ENCODE measurements around the gene C16orf78. TPM values are rescaled to one million over a fixed set of nuclear protein-coding genes. Genes with fewer than 3 reads are reported as not detected.

C16orf78 gene, protein sequence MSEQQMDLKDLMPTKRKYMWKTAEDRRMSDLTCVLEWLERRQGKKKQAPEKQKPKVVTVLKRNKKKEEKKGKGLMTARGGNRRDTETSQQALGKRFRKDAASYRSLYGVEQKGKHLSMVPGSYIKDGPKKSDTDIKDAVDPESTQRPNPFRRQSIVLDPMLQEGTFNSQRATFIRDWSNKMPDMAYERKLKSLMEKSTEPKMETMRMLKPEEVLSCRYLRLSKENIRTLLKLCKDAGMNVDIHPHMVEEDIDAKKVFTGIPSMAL
- not detected in 2 replicates for total RNA-seq (ENCODE audit: low replicate concordance)

DNA sequence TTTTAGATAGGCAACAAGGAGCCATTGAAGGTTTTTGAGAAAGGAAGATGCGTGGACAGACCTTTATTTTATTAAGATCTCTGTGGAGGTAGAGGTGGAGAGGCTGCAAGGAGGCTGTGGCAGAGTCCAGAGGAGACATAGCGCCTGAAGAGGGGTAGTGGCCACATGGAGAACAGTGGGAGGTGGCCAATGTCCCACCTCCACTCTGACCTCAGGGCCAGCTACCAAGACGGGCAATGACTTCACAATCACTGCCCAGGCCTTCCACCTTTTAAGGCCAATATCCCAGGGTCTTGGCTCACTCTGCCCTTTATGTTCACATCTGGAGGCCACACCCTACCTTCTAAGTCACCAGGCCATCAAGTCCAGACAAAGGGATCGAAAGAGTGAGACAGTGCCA is at the start of gene C16orf78:
TSS of gene C16orf78 (plus strand) at position 301 of the 400 bp plus-strand sequence. CDS start 136 bp downstream, outside the sequence.
- H3K27ac ChIP-seq, result no peak within 1 kb of the TSS
- H3K9me3 ChIP-seq (ENCODE audit: low read depth), result no peaks in the 10 kb centered on the region
- no peak within 1 kb of the TSS for H3K27ac Mint-ChIP-seq
- no peak within 1 kb of the TSS for H3K4me3 Mint-ChIP-seq
- no peaks in the 10 kb centered on the region for H3F3A ChIP-seq (ENCODE audit: low read depth)
- H3K9me3 Mint-ChIP-seq, result no peaks in the 10 kb centered on the region
- H4K20me1 ChIP-seq (ENCODE audit: low read depth), result no peaks in the 10 kb centered on the region
- TF ChIP-seq, protein P1, sequence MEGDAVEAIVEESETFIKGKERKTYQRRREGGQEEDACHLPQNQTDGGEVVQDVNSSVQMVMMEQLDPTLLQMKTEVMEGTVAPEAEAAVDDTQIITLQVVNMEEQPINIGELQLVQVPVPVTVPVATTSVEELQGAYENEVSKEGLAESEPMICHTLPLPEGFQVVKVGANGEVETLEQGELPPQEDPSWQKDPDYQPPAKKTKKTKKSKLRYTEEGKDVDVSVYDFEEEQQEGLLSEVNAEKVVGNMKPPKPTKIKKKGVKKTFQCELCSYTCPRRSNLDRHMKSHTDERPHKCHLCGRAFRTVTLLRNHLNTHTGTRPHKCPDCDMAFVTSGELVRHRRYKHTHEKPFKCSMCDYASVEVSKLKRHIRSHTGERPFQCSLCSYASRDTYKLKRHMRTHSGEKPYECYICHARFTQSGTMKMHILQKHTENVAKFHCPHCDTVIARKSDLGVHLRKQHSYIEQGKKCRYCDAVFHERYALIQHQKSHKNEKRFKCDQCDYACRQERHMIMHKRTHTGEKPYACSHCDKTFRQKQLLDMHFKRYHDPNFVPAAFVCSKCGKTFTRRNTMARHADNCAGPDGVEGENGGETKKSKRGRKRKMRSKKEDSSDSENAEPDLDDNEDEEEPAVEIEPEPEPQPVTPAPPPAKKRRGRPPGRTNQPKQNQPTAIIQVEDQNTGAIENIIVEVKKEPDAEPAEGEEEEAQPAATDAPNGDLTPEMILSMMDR (IDR thresholded peaks at IDR 0.05), result no peak
- no peaks in the 10 kb centered on the region for H3K79me2 ChIP-seq (ENCODE audit: low read depth)
- peaks cover 6% of the 10 kb centered on the region for H3K27me3 Mint-ChIP-seq (ENCODE audit: insufficient read depth, low read depth)
- no peaks in the 10 kb centered on the region for H3K4me1 Mint-ChIP-seq
- H3K36me3 ChIP-seq, result no peaks in the 10 kb centered on the region
- H3K4me3 ChIP-seq, result no peak within 1 kb of the TSS
- no peak for DNase-seq (ENCODE audit: low spot score)
- H3K36me3 Mint-ChIP-seq, result no peaks in the 10 kb centered on the region
- H3K4me1 ChIP-seq, result no peaks in the 10 kb centered on the region
- no peak within 1 kb of the TSS for H2AFZ ChIP-seq (replicated peaks)
- H3K9ac ChIP-seq, result no peak within 1 kb of the TSS
- H3K27me3 ChIP-seq, result no peaks in the 10 kb centered on the region
- H3K4me2 ChIP-seq, result no peak within 1 kb of the TSS

GRCh38 chr16:49324703-49325102 is 48.9 kb upstream of the C16orf78 start:
- Mint-ChIP-seq H3K27me3 (ENCODE audit: insufficient read depth, low read depth) (peaks cover 4% of the 10 kb centered on the region), H3K9me3 (peaks cover 3% of the 10 kb centered on the region), H3K4me1 (no peaks in the 10 kb centered on the region), H3K4me3 (no peak overlapping the region), H3K27ac (no peak overlapping the region), H3K36me3 (no peaks in the 10 kb centered on the region)
- Histone ChIP-seq H2AFZ (replicated peaks) (no peak overlapping the region), H3K36me3 (no peaks in the 10 kb centered on the region), H3K4me3 (no peak overlapping the region), H3K27ac (no peak overlapping the region), H3K4me2 (no peak overlapping the region), H3K27me3 (no peaks in the 10 kb centered on the region), H3K4me1 (no peaks in the 10 kb centered on the region), H3F3A (ENCODE audit: low read depth) (no peaks in the 10 kb centered on the region), H3K9me3 (ENCODE audit: low read depth) (no peaks in the 10 kb centered on the region), H4K20me1 (ENCODE audit: low read depth) (no peaks in the 10 kb centered on the region), H3K79me2 (ENCODE audit: low read depth) (no peaks in the 10 kb centered on the region), H3K9ac (no peak overlapping the region)
- TF ChIP-seq EZH2phosphoT487 (IDR thresholded peaks at IDR 0.05) (no peak), EZH2 (IDR thresholded peaks at IDR 0.05) (no peak)
- TF ChIP-seq, protein P1 (IDR thresholded peaks at IDR 0.05), result no peak
- DNase-seq (ENCODE audit: low spot score), result no peak

- H3K4me3 Mint-ChIP-seq, result no peak overlapping the region
- H3K4me1 ChIP-seq, result no peaks in the 10 kb centered on the region
- H3K36me3 Mint-ChIP-seq, result no peaks in the 10 kb centered on the region
- H3K27me3 ChIP-seq, result no peaks in the 10 kb centered on the region
- no peak overlapping the region for H3K4me2 ChIP-seq
- no peaks in the 10 kb centered on the region for H3K36me3 ChIP-seq
- H3K9me3 Mint-ChIP-seq, result no peaks in the 10 kb centered on the region
- H4K20me1 ChIP-seq (ENCODE audit: low read depth), result no peaks in the 10 kb centered on the region
- peaks cover 5% of the 10 kb centered on the region for H3K27me3 Mint-ChIP-seq (ENCODE audit: insufficient read depth, low read depth)
- no peaks in the 10 kb centered on the region for H3K9me3 ChIP-seq (ENCODE audit: low read depth)
- H2AFZ ChIP-seq (replicated peaks), result no peak overlapping the region
- peaks cover 5% of the 10 kb centered on the region for H3F3A ChIP-seq (ENCODE audit: low read depth)
- no peak overlapping the region for H3K9ac ChIP-seq
- H3K79me2 ChIP-seq (ENCODE audit: low read depth), result no peaks in the 10 kb centered on the region
- DNase-seq (ENCODE audit: low spot score), result no peak
- H3K27ac ChIP-seq, result no peak overlapping the region
- TF ChIP-seq EZH2phosphoT487 (IDR thresholded peaks at IDR 0.05) (no peak), EZH2 (IDR thresholded peaks at IDR 0.05) (no peak)
- TF ChIP-seq, protein P1 (IDR thresholded peaks at IDR 0.05), result no peak
- no peak overlapping the region for H3K4me3 ChIP-seq
- H3K27ac Mint-ChIP-seq, result no peak overlapping the region
- H3K4me1 Mint-ChIP-seq, result peaks cover 5% of the 10 kb centered on the region
Observed at GRCh38 chr16:49327466-49327865, 46.1 kb upstream of the C16orf78 start.

Measured in neural progenitor cell (in vitro differentiated cells).